Measurements from ENCODE around the gene DIPK1C.

DIPK1C gene

DNA sequence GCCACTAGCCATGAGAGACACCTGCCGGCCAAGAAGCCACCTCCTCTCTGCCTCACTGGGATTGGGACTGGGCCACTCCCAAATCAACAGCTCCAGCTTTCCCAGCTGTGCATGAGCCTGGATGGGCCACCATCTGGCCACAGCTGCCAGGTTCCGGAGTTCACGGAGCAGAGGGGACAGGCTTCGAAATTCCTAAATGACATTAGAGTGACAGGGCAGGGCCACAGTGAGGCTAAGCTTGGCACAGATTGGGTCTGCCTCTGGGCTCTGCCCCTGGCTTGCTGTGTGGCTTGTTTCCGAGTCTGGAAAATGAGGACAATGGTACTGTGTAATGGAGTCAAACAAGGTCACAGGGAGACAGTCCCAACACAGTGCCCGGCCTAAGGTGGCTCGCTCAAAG is 6.5 kb downstream of the DIPK1C start:
- DNase-seq = no peak

- no peak for DNase-seq
These were observed 9.5 kb downstream of the DIPK1C start for GRCh38 chr18:74447404-74448152.

- DNase-seq = no peak
These were observed 10.3 kb downstream of the DIPK1C start for GRCh38 chr18:74446631-74447403.

GRCh38 chr18:74446178-74446577 is 10.9 kb downstream of the DIPK1C start:
- no peak for DNase-seq

DNA sequence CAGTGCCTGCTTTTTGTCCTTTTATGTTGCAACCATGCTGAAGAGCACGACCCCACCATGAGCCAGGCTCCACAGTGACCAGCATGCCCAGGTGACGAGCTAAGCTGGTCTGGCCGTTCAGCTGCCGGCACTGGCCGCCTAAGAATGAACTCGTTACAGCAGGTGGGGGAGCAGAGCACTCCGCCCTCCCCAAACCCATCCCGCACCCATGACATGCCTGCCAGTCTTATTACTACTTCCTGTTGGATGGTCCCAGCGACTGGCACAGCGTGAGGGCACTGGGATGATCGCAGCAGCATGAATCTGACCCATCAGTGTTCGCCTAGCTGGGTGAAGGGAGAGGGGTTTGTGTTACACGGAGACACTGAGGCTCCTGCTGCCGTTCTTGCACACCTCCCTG is 11.5 kb downstream of the DIPK1C start:
- no peak for DNase-seq

DNA sequence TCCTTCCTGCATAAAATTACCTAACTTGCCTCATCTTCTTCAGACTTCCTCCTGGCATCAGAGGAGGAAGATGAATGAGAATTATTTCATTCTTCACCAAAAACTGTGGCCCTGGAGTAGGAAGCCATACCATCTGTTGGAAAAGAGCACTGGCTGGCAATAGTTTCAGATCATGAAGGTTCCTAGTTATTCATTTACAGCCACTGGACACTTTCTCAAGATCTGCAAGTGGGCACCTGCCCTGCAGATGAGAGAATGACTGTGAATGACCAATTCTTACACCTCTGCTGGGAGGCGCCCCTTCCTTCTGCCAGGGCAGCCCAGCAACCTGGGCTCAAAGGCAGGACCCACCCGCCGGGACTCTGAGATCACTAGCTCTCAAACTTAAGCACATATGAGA is 13.0 kb downstream of the DIPK1C start:
- DNase-seq = no peak

- no peak for DNase-seq
These were observed 16.2 kb downstream of the DIPK1C start for GRCh38 chr18:74440808-74441427.

- DNase-seq = no peak
These were observed 19.0 kb downstream of the DIPK1C start for GRCh38 chr18:74438091-74438490.

DNA sequence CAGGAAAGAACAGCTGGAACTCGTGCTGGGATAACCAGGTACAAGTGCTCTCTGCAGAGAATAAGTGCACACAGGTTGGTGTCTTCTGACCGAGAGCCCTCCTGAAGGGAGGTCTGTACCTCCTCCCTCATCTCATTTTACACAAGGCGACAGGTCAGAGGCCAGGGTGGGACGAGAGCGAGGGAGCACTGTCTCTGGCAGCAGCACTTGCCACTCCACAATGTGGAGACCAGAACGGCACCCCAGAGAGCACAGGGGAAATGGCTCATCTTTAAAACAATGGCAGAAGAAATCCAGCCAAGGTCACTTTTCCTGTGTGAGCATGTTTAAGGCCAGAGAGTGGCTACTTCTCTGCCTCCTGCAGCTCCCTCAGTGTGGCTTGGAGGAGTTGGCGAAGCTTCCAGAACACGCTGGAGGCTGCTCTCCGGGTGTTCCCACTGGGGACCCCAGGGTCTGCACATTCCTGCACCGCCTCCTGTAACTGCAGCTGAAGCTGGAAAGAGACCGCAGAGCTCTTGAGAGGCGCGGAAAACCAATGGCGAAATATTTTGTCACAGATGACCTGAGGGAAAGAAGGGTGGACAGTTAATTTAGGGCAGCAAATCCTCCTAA is 20.8 kb downstream of the DIPK1C start:
- DNase-seq = no peak

GRCh38 chr18:74435740-74436139 is 21.4 kb downstream of the DIPK1C start:
- DNase-seq = no peak

GRCh38 chr18:74434466-74434865 is 22.6 kb downstream of the DIPK1C start:
- DNase-seq = no peak

DNA sequence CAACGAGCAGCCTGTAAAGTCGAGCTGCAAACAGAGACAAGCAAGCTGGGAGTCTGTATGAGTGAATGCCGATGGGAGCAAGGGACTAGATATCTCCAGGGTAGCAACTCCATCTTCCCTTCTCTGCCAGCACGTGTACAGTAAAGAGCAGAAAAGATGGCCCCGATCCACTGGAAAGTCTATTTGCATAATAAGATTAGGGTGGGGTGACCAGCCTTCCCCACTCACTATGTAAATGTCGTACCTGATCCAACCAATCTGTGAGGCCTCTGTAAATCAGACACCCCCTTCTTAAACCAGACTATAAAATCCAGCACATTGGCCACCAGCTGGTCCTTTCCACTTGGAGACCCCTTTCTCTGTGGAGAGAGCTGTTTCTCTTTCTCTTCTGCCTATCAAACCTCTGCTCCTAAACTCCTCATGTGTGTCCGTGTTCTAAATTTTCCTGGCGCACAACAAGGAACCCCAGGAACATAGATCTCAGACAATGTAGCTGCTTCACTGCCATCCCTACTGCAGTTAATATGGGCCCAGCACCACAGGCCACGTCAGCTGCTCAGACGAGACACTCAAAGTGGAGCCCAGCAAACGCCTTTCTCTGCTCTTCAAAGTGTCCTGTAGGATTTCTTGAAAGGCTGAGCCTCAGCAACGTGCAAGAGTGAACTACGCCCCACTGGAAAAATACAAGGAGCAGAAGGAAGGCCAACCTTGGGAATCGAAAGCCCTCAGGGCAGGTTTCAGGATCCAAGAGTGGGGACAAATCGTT is 26.1 kb downstream of the DIPK1C start:
- DNase-seq = no peak

- DNase-seq = no peak
These were observed 26.9 kb downstream of the DIPK1C start for GRCh38 chr18:74430231-74430630.

GRCh38 chr18:74429096-74429495 is 28.0 kb downstream of the DIPK1C start:
- DNase-seq = no peak

GRCh38 chr18:74427442-74428112 is 29.5 kb downstream of the DIPK1C start:
- DNase-seq = no peak

DNA sequence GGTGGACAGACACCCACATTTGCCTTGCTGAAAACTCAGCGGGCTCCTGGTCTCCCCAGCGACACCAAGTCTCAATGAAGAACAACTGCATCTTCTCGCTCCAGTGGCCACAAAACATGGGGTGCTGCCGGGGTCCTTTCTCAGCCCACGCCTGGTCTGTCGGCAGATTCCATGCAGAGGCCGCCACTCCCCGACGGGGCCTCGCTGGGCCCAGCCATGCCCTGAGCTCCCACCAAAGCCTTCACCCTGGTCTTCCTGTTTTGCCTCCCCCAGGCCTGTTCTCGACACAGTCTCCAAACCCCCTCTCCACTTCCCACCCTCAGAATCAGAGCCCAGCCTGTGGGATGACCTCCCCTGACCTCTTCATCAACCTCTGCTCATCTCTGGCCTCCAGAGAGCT is 31.2 kb downstream of the DIPK1C start:
- DNase-seq = no peak

GRCh38 chr18:74425161-74425560 is 31.9 kb downstream of the DIPK1C start:
- DNase-seq = no peak

DNA sequence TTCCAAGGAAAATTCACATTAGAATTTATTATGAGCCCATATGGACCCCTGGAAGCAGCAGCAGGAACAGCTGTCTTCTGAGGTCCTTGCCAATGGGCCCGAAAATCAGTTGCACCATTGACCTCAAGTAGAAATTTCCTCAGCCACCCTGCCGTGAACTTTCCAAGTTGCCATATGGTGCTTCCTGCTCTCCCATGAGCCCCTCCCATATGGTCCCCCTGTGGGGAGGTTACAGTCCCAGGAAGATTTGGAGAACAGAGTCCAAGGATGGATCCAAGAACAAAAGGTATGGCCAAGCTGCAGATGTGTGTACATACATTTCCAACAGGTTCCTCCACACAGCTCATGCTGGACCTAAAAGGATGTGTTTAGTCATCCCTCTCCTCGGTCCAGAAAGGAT is 34.6 kb downstream of the DIPK1C start:
- DNase-seq = no peak

DNA sequence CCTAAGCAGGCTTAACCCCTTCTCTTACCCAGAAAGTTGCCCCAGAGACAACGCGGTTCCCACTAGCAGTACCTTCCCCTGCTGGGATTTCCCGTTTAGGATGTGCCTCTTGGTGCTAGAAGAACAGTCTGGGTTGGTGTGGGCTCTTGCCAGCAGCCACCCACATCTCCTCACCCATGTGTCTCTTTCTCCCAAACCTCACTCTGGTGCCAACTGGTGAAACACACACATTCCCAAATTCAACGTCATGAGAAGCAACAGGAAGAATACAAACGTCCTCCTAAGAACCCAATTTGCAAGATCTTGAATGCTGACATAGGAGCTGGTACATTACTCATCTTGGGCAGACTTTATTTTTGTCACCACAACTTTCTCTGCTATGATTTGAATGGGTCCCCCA is 36.2 kb downstream of the DIPK1C start:
- DNase-seq = no peak

DNA sequence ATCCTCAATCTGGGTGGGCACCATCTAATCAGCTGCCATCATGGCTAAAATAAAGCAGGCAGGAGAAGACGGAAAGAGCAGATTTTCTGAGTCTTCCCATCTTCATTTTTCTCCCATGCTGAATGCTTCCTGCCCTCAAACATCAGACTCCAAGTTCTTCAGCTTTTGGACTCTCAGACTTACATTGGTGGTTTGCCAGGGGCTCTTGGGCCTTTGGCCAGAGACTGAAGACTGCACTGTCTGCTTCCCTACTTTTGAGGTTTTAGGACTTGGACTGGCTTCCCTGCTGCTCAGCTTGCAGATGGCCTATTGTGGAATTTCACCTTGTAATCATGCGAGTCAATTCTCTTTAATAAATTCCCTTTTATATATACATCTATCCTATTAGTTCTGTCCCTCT is 36.6 kb downstream of the DIPK1C start:
- DNase-seq = no peak

- no peak for DNase-seq
These were observed 37.3 kb downstream of the DIPK1C start for GRCh38 chr18:74419761-74420160.

- DNase-seq = no peak
These were observed 39.1 kb downstream of the DIPK1C start for GRCh38 chr18:74418023-74418422.
